ENCODE results near the gene ARL15.
A peak's percentile ranks its signal among the peaks of the same experiment; 100 is the strongest.

The ARL15 gene

DNA sequence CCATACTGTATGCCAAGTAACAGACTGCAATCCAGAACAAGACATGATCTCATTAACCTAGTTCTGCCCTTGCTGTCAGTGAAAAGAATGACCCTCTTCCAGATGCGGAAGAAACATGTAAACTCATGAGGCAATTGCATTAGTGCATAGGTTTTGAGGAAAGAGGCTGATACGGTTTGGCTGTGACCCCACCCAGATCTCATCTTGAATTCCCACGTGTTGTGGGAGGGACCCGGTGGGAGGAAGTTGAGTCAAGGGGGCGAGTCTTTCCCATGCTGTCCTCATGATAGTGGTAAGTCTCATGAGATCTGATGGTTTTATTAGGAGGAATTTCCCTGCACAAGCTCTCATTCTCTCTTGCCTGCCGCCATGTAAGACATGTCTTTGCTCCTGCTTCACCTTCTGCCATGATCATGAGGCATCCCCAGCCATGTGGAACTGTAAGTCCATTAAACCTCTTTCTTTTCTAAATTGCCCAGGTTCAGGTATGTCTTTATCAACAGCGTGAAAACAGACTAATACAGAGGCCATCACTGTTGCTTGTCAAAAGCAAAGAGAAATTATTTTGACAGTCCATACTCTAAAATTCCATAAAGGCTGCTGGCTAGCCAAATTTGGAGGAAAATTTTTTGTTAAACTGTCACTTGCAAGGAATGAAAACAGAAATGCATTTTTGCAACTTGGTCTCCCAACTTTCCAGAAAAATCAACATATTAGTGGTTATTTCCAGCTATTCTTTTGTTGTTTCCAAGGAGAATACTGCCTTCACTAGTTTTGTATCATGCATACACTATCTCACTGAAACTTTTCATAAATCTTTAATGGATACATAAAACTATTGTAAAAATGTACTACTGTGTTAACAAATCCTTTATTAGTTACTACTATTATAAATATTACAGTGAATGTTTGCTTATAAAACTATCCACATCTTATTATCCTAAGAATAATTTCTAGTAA, 3.2 kb upstream of the ARL15 start:
- DNase-seq: no peak

DNA sequence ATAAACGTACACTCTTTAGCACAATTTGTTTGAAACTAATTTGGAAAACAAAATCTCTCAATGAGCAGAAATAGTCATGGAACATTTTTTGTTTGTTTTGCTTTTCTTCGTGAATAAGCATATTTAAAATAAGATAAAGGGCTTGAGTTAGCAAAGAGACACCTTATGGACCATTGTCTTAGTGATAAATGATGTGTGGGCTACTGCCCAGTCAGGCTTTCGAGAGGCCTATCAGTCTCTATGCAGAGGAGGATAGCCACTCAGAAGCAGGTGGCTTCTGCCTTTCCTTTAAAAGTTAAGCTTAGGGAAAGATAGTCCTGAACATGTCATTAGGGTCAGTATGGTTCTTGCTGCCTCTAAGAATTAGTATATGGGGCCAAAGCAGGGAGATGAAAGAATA, 2.1 kb upstream of the ARL15 start:
- DNase-seq: no peak

DNA sequence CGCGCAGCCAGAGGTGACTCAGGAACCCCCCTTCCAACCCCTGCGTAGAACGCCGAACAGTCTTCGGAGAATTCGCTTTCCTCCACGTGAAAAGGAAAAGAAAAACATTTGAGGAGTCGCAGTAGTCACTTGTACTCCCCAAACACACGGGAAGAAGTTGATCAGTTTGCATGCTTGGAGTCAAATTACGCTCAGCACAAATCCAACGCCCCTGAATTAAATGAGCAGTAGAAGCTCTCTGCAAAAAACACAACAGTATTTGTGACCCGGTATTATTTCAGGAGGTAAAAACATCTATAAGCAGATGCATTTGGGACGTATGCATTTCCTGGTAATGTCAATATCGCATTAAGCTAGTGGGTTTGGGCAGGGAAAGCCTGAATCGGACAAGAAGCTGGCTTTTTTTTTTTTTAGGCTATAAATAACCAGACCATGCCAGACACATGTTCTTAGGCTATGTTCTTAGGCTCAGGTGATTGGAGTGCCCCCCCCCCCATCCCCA, 854 bp upstream of the ARL15 start:
- DNase-seq: no peak

DNA sequence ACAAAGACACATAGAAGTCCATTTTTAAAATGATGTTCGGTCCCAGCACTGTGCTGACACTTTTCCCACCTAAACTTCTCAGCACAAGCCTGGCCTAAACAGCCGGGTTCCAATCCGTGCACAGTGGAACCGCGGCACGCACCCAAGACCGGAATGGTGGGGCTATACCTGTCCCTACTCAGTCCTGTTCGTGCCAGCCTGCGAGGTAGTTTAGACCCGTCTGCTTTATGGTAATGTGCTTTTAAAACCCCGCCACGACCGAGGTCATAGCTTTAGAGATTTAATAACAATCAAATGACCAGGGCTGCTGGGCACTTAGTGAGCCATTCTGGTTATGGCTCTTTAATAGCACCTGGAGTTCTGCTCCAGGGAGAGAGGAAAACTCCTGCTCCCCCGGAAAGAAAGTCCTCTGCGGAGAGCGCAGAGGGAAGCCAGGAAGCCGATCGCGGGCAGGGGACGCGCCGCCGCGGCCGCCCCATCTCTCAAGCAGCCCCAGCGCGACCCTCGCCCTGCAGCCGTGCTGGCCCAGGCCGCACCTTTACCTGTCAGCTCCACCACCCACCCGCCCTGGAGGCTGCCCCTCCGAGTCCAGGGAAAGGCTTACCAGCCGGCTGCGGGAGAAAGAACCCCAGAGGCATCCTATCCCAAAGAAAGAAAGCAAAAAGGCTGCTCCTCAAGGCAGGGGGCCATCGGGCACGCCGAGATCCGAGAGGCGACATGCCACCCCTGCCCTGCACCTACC, 511 bp downstream of the ARL15 start:
- no peak for DNase-seq

DNA sequence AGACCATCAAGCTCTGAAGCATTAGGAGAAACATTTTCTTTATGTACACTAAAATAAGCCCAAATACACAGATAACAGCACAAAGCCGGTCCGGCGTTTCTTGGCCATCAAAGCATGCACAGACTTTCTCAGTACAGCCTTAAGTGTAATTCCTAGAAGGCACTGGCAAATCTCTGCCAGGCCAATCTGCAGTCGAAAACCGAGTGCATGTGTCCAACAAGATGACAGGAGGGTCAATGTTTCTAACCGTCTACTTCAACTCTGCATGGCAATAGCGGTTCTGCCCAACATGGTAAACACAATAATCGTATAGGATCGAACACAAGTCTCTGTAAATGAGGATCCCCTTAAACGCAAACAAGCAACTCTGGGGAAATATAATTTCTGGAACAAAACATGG, 1.1 kb downstream of the ARL15 start:
- no peak for DNase-seq

DNA sequence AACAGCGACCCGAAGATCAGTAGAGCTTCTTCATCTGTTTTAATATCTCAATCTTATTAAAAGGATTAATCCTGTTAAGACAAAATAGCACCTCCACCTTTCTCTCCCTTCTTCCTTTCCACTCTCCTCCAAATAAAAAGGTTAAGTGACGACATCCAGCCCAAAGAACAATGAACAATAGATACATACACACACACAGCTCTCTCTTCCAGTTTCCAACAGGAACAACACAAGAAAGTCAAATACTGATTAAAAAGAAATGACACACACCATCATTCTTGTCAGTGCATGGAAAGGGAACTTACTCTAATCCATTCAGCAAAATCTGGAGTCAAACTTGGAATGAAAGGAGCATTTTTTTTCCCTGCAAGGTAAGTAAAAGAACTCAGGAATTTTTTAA, 2.8 kb downstream of the ARL15 start:
- DNase-seq: no peak

DNA sequence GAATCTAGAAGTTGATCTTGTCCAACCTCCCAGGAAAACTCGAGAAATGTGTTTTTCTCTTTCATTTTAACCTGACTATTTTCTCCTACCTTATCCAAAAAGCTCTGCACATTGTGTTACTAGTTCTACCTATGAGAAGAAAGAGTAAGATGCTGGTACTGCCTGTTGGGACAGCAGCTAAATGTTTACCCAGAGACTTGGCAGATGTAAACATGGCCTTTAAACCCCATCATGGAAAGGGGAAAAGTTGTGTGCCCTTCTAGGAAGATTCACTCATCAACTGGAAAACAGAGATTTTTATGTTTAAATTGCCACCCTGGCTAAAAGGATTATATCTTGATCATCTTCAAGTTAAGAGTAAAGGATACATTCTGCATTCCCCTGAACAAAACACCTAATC, 3.5 kb downstream of the ARL15 start:
- DNase-seq: no peak

DNA sequence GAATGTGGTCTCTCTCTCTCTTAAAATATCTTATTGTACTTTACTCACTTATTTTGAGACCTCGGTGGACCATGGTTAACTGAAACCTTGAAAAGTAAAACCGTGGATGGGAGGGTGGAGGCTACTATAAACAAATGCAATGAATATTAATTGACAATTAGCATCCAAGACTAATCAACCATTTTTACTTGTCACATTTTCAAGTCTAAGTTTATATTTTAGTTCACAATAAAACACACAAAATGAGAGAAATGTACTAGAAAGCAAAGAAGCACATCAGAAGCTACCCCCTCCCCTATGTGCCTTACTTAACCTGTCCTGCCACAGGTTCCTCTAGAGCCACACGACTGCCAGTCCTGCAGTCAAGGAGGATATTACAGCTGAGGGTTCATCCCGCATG, 4.6 kb downstream of the ARL15 start:
- no peak for DNase-seq

DNA sequence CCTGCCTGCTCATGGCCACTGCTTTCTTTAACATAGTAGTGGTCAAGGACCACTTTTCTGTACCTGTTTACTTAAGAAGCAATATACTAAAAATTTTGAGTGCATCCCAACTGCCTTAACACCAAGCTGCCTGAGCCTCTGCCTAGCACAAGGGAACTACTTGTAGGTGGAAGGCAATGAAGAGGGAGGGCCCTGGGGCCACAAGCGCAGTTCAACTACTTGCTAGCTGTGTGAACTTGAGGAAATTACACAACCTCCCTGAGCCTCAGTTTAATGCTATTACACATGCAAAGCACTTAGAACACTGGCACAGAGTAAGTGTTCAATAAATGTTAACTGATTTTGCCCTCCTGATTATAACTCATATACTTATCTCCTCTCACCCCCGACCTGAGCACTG, 6.3 kb downstream of the ARL15 start:
- DNase-seq: no peak

DNA sequence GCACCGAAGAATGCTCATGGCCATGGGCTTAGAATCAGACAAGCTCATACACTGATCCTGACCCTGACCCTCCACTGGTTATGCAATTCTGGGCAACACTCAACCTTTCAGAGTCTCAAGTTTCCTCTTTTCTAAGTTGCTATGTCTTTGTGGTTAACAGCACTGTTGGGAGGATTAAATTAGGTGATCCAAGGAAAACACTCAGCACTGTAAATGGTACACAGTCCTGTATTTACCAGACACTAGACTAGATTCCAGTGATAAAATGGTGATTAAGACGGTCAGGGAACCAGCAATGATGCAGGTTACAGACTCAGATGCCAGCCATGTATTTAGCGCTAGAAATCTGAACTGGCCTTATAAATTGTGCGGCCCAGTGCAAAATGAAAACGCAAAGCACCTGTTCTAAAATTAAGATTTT, 8.1 kb downstream of the ARL15 start:
- peak; percentile 42 for DNase-seq

DNA sequence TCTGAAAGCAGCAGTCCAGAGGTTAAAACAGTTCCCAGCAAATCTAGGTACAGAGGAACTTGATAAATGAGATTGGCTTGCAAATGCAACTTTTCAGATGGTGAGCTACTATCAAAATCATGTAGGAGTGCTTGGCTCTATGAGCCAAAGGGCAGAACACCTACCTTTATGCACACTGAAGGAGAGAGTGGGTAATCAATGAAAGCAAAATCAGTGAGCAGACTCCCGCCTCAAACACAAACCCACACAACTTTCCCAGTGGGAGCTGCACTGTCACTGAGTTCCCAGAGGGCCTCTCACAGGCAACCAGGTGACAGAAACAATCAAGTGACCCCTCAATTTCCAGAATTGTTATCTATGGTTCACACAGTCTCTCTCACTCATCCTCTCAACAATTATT, 8.5 kb downstream of the ARL15 start:
- no peak for DNase-seq

DNA sequence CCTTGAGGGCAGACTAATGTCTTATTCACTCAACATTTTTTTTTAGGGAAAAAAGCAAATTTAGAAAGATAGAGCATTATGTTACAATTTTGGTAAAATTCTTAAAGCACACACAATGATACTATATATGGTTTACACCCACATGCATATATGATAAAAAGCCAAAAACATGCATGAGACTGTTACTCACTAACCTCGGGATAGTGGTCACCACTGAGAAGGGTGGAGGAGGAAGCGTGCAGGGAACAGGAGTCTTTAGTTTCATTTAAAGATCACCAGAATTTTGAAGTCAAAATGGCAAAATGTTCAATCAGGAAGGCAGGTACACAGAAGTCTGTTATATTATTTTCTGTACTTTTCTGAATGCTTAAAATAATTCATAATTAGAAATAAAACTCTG, 9.2 kb downstream of the ARL15 start:
- no peak for DNase-seq

DNA sequence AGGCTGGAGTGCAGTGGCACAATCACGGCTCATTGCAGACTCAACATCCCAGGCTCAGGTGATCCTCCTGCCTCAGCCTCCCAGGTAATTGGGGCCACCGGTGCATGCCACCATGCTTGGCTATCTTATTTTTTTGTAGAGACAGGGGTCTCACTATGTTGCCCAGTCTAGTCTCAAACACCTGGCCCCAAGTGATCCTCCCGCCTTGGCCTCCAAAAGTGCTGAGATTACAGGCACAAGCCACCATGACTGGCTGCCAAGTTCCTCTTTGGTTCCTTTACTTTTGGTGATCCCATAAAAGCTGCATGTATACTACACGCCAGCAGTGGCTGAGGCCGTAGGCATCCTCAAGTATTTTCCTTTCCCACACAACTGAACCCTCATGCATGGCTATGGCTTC, 11.4 kb downstream of the ARL15 start:
- DNase-seq: no peak

DNA sequence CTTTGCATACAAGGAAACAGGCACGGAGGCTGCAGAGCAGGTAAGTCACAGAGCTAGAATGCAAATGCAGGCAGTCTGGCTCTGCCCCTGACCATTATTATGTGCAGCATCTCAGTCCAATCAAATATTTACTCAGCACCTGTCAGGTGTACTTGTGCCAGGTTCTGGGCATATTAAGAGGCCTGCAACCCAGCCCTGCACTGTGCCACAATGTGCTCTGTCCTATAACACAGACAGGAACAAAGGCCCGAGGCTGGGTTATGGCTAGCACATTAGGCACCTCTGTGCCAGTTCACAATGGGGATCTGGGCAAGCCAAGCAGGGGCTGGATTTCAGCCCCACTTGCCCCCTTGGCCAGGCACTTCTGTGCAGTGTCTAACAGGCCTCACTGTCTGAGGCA, 14.0 kb downstream of the ARL15 start:
- DNase-seq: no peak

DNA sequence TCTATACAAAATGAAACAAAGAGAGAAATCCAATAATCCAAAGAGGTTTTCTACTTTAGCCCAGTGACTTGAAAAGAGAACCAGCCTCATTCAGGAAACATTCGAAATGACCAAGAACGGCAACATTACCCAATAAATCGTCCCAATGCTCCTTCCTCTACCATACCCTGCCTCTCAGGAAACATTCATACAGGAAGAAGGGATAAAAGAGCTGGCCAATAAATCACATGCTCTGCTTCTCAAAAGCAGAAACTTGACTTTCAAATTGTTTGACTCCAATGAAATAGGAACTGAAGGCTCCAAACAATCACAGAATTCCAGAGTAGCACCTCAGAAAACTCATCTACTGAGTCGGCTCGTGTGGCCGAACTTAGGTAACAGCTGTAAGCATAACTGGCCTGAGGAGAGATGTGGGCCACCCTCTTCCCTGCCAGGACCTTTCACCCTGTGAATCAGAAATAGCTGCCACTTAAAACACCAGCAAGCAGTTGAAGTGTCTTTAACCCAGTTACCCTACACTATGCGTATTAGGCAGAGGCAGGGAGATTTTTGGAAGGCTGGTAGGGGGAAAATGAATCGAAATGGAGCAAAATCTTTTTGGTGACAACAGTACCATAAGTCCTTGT, 14.6 kb downstream of the ARL15 start:
- DNase-seq: no peak

DNA sequence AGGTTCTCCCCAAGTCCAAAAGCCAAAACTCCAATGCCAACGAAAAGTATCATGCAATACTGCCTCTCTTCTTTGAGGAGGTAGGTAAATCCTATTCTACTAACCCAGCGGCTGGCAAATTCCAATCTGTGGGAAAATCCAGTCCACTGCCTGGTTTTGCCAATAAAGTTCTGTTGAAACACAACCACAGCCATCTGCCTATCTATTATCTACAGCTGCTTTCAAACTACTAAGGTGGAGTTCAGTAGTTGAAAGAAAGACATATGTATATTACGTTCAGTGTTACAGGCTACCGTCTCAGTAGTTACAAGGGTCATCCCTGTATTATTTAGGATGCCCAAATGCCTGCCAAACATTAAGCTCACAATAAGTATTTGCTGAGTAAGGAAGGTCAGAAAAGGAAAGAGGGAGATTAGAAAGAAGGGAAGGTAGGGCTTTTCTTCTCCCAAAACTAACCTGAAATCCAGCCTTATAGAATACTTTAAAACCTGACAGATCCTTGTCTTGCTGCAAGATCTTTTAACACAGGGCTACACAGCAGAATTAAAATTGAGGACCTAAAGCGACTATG, 16.2 kb downstream of the ARL15 start:
- DNase-seq: no peak

DNA sequence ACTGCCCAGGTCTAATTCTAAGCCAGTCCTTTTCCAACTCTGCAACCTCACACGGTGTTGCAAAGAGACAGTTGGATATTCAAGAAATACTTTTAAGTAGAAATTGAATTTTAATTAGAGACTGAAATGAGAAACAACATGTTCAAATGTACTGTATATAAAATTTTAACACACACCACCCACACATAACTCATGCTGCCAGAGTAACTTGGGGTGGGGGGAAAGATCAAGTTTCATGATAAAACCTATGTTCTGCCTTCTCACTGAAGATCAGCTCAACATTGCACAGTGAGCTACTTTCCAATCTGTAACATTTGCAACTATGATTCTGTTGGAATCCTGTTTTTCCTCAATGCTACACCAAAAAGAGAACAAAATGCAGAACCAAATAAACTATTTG, 17.5 kb downstream of the ARL15 start:
- no peak for DNase-seq

DNA sequence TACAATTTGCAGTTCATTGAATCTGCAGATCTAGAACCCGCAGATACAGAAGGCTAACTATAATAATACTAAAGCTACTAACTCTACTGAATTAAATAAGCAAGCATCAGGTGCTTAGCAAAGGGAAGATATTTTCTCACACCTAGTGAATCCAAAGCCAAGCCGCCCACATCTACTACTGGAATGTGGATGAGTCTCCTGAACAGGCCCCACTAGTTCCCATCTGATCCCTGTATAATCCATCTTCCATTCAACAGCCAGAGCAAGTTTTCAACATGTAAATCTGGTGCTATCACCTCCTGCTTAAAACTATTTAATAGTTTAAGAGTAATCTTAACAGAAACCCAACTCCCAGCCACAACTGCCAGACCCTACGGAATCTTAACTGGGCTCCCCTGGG, 18.9 kb downstream of the ARL15 start:
- DNase-seq: no peak

DNA sequence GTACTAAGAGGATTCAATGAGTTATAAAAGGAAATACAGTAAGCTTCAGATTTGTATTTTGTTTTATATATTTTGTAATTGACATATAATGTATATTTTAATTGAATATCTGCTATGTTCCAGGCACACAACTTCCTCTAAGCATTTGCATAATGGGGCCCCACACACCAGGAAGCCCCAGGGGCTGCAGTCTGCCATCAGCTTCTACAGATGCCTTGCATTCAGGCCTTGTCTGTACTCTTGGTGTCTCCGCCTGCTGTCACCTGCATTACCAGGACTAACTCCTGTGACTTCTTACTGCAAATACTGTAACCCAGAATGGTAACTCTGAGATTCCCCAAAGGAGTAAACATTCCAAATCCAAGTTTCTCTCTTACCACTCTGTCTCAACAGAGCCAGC, 20.6 kb downstream of the ARL15 start:
- DNase-seq: no peak

DNA sequence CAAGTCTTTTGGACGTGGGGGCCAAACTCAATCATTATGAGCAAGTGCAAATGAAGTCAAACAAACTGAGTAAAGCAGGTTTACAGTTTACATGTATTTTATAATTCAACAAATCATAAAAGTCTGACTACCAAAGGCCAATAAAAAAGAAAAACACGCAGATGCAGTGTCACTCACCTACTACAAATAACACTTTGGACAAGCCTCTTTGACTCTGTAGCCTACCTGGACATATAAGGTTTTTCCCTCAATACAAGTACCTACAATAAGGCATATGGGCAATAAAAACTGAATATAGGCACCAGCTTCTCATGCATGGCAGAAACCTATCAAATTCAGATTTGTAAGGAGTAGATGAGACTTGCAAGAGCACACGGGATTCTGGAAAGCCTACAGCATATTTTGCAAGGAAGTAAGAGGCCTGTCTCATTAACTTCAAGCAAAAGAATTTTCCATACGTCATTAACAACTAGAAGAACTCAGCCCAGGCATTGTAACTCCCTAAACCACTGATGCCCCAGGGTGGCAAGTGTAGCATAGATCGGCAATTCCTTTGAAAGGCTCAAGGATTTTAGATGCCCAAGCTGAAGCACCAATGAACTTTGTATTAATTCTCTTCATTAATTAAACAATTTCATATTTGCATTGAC, 21.7 kb downstream of the ARL15 start:
- no peak for DNase-seq

DNA sequence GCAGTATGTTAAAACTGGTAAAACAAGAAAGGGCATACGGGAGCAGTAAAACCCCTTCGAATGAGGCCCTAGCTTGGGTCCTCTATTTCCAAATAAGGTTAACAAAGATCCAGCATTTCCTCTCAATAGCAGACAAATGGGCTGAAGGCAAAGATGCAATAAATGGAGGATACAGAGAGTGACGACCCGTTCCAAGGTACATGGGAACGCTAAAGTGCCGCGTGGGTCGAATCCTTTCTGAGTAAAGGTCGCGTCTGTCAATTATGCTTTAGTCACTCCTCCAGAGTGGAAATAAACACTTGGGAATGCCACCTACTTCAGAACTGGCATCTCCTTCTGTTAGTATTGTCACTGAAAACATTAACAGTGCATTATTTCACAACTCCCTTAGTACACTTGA, 24.7 kb downstream of the ARL15 start:
- no peak for DNase-seq

DNA sequence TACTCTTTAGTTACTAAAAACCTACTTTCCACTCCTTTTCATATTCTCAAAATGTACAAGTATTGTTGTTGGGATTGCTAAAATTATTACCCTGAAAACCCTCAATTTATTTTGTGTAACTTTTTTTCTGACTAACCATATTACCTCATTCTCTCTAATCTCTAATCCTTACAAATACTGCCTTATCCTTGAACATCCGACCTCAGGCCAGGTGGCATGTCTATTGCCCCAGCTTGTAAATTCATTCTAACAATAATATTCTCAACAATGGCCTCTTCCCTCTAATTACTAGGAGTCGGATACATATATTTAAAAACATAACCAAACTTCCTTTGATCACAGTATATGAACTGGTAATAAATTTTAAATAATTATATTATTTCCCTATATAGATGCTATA, 25.8 kb downstream of the ARL15 start:
- no peak for DNase-seq

DNA sequence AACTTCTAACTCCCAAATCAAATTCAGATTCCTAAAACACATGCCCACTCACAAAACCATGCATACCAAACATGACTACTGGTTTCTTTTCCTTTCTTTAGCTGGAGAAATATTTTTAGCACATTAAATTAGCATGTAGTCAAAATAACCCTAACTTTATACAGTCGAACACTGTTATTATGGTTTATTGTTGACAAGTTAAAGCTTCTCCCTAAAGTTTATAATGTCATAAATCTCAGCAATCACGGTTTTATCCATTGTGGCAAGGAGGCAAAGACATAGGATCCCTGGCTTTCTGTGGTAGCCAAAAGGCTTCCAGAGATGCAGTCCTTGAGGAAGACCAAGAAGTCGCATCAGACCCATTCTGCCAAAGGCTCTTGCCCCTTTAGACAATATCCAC, 27.5 kb downstream of the ARL15 start:
- DNase-seq: no peak
